CD8-positive, alpha-beta memory T cell (primary cell): ENCODE measurements around the gene RFC5. TPM values are rescaled to one million over a fixed set of nuclear protein-coding genes. Genes with fewer than 3 reads are reported as not detected.
"Not testable (repeated sequence)": the region's sequence is repeated elsewhere in the genome, so short reads cannot be mapped to it uniquely, and the experiment has no call there.

Experiments
- CTCF ChIA-PET: fragments of 350-600 bp; sonication (Branson Sonifier 250); formaldehyde crosslinking; loops from one replicate; lab custom pipeline; 2021; ENCODE audit warnings: antibody characterized with exemption; lab: Charles Lee
- POLR2A ChIA-PET: fragments of 350-600 bp; sonication (Branson Sonifier 250); formaldehyde crosslinking; loops from one replicate; lab custom pipeline; 2021; ENCODE audit warnings: antibody characterized with exemption; lab: Charles Lee
- DNase-seq, 5 donors: peaks; one replicate each; pipeline versions ENCODE4 v3.0.0 to v3.0.0-alpha.2; 2020 to 2022; ENCODE audit warnings: mixed read lengths in 1 of 5
- H3K27ac ChIP-seq: one replicate; pipeline ENCODE4 v1.7.0; 2013; ENCODE audit warnings: low read depth, mild to moderate bottlenecking, low read length, moderate library complexity
- H3K27me3 ChIP-seq: 2 replicates; pipeline ENCODE4 v1.7.0; 2013; ENCODE audit warnings: low read length, mild to moderate bottlenecking; ENCODE audit not compliant: insufficient read depth, poor library complexity, severe bottlenecking
- H3K36me3 ChIP-seq: 2 replicates; pipeline ENCODE4 v1.7.0; 2013; ENCODE audit warnings: mild to moderate bottlenecking, low read length, moderate library complexity; ENCODE audit not compliant: insufficient read depth
- H3K4me1 ChIP-seq: 2 replicates; pipeline ENCODE4 v1.7.0; 2013; ENCODE audit warnings: mild to moderate bottlenecking, low read length, moderate library complexity; ENCODE audit not compliant: insufficient read depth
- H3K4me3 ChIP-seq: 2 replicates; pipeline ENCODE4 v1.7.0; 2013; ENCODE audit warnings: mild to moderate bottlenecking, low read length
- H3K9me3 ChIP-seq: 2 replicates; pipeline ENCODE4 v1.7.0; 2013; ENCODE audit warnings: mild to moderate bottlenecking, low read length
- H3K27ac Mint-ChIP-seq, 8 donors: one replicate each; pipeline ENCODE4 v1.8.0; 2020 to 2021; ENCODE audit warnings: mixed read lengths in 8 of 8, mild to moderate bottlenecking in 6 of 8, inconsistent platforms in 3 of 8, moderate library complexity in 3 of 8
- H3K27me3 Mint-ChIP-seq, 2 donors: one replicate each; pipeline ENCODE4 v1.8.0; 2020 to 2021; ENCODE audit warnings: mixed read lengths in 2 of 2, mild to moderate bottlenecking in 1 of 2, moderate library complexity in 1 of 2
- H3K36me3 Mint-ChIP-seq, 3 donors: one replicate each; pipeline ENCODE4 v1.8.0; 2020 to 2021; ENCODE audit warnings: mixed read lengths in 3 of 3, inconsistent platforms in 1 of 3, mild to moderate bottlenecking in 1 of 3
- H3K4me1 Mint-ChIP-seq, 3 donors: one replicate each; pipeline ENCODE4 v1.8.0; 2020 to 2021; ENCODE audit warnings: mixed read lengths in 3 of 3, inconsistent platforms in 1 of 3, mild to moderate bottlenecking in 1 of 3
- H3K4me3 Mint-ChIP-seq, 7 donors: one replicate each; pipeline ENCODE4 v1.8.0; 2020 to 2021; ENCODE audit warnings: mixed read lengths in 7 of 7, mild to moderate bottlenecking in 6 of 7, moderate library complexity in 4 of 7, inconsistent platforms in 2 of 7
- H3K9me3 Mint-ChIP-seq, 5 donors: one replicate each; pipeline ENCODE4 v1.8.0; 2020 to 2022; ENCODE audit warnings: mixed read lengths in 5 of 5, mild to moderate bottlenecking in 3 of 5, moderate library complexity in 2 of 5, inconsistent platforms in 1 of 5
- polyA plus RNA-seq: library from polyadenylated mRNA; unstranded; fragments of 300-500 nt; fragmentation: Illumina TruSeq; gene quantifications from one replicate; pipeline ENCODE4 v1.2.3, GENCODE V29; 2021
- total RNA-seq, 2 experiments: library from RNA; stranded (reverse); gene quantifications; one replicate each; pipeline ENCODE4 v1.2.3, GENCODE V29; 2021

RFC5 gene
- total and polyA plus RNA-seq, 3 experiments from 2014 or later = 14.0 to 67.4 (median 66.1) TPM

- H3K9me3 Mint-ChIP-seq, H3K27ac ChIP-seq, DNase-seq, H3K4me3 Mint-ChIP-seq, CTCF ChIA-PET, H3K4me3 ChIP-seq, H3K27me3 ChIP-seq, H3K36me3 ChIP-seq, H3K36me3 Mint-ChIP-seq, POLR2A ChIA-PET, H3K4me1 Mint-ChIP-seq, H3K27ac Mint-ChIP-seq, H3K4me1 ChIP-seq, H3K9me3 ChIP-seq, H3K27me3 Mint-ChIP-seq: not testable (repeated sequence)
Observed at GRCh38 chr12:117999806-118000205, 16.7 kb upstream of the RFC5 start.

- H3K27me3 Mint-ChIP-seq = peaks cover 0 to 12% of the 10 kb centered on the region in 2 donors
- no peak overlapping the region for H3K4me3 Mint-ChIP-seq
- H3K4me1 Mint-ChIP-seq = peaks cover 0 to under 1% (median under 1%) of the 10 kb centered on the region in 3 donors
- no peaks in the 10 kb centered on the region for H3K36me3 Mint-ChIP-seq
- no peak overlapping the region for H3K27ac Mint-ChIP-seq
- H3K4me1 ChIP-seq = peaks cover under 1% of the 10 kb centered on the region
- DNase-seq = no peak
- no peak overlapping the region for H3K27ac ChIP-seq
- H3K4me3 ChIP-seq = no peak overlapping the region
- POLR2A ChIA-PET = interaction anchor here (0.7 kb wide), 1 partner anchor 425 kb away, joined by 3 read pairs; no protein-coding TSS in a partner anchor
- no peaks in the 10 kb centered on the region for H3K27me3 ChIP-seq
- CTCF ChIA-PET = no interaction called here
- H3K9me3 Mint-ChIP-seq = no peaks in the 10 kb centered on the region
- no peaks in the 10 kb centered on the region for H3K36me3 ChIP-seq
- no peaks in the 10 kb centered on the region for H3K9me3 ChIP-seq
Observed at GRCh38 chr12:118010903-118011302, 5.6 kb upstream of the RFC5 start.

- no peak for DNase-seq
- peak overlapping the region in 1 of 8 donors; percentile 38 for H3K27ac Mint-ChIP-seq
- Histone ChIP-seq H3K4me3 (no peak overlapping the region), H3K36me3 (no peaks in the 10 kb centered on the region), H3K4me1 (peaks cover 5% of the 10 kb centered on the region), H3K9me3 (no peaks in the 10 kb centered on the region), H3K27ac (no peak overlapping the region), H3K27me3 (no peaks in the 10 kb centered on the region)
- ChIA-PET CTCF (no interaction called here), POLR2A (no interaction called here)
- no peaks in the 10 kb centered on the region for H3K9me3 Mint-ChIP-seq
- peaks cover 2 to 12% of the 10 kb centered on the region in 2 donors for H3K27me3 Mint-ChIP-seq
- peaks cover 2 to 6% (median 5%) of the 10 kb centered on the region in 3 donors for H3K4me1 Mint-ChIP-seq
- H3K36me3 Mint-ChIP-seq = peaks cover 0 to 1% (median 0%) of the 10 kb centered on the region in 3 donors
- H3K4me3 Mint-ChIP-seq = no peak overlapping the region
Observed at GRCh38 chr12:118011377-118011776, 5.1 kb upstream of the RFC5 start.

- H3K36me3 ChIP-seq = no peaks in the 10 kb centered on the region
- H3K27ac ChIP-seq = no peak overlapping the region
- ChIA-PET CTCF (no interaction called here), POLR2A (no interaction called here)
- H3K4me3 Mint-ChIP-seq = no peak overlapping the region
- DNase-seq = no peak
- peaks cover 5% of the 10 kb centered on the region for H3K4me1 ChIP-seq
- H3K27me3 Mint-ChIP-seq = peaks cover 3 to 10% of the 10 kb centered on the region in 2 donors
- H3K4me1 Mint-ChIP-seq = peaks cover 5 to 10% (median 8%) of the 10 kb centered on the region in 3 donors
- H3K27me3 ChIP-seq = no peaks in the 10 kb centered on the region
- H3K9me3 ChIP-seq = no peaks in the 10 kb centered on the region
- H3K27ac Mint-ChIP-seq = no peak overlapping the region
- H3K9me3 Mint-ChIP-seq = no peaks in the 10 kb centered on the region
- no peak overlapping the region for H3K4me3 ChIP-seq
- H3K36me3 Mint-ChIP-seq = peaks cover 0 to 5% (median 0%) of the 10 kb centered on the region in 3 donors
Observed at GRCh38 chr12:118011961-118012360, 4.5 kb upstream of the RFC5 start.

- ChIA-PET CTCF (no interaction called here), POLR2A (no interaction called here)
- H3K4me3 ChIP-seq = no peak overlapping the region
- peaks cover 10% of the 10 kb centered on the region for H3K4me1 ChIP-seq
- peak overlapping the region in 1 of 8 donors; percentile 80 for H3K27ac Mint-ChIP-seq
- H3K4me1 Mint-ChIP-seq = peaks cover 16 to 22% (median 17%) of the 10 kb centered on the region in 3 donors
- peaks cover 0 to 12% (median 2%) of the 10 kb centered on the region in 3 donors for H3K36me3 Mint-ChIP-seq
- H3K9me3 ChIP-seq = no peaks in the 10 kb centered on the region
- no peaks in the 10 kb centered on the region for H3K27me3 ChIP-seq
- no peak for DNase-seq
- peak overlapping the region in 1 of 7 donors; percentile 76 for H3K4me3 Mint-ChIP-seq
- H3K27me3 Mint-ChIP-seq = peaks cover 3 to 5% of the 10 kb centered on the region in 2 donors
- H3K36me3 ChIP-seq = no peaks in the 10 kb centered on the region
- no peak overlapping the region for H3K27ac ChIP-seq
- H3K9me3 Mint-ChIP-seq = no peaks in the 10 kb centered on the region
Observed at GRCh38 chr12:118013283-118013682, 3.2 kb upstream of the RFC5 start.

- H3K36me3 Mint-ChIP-seq = peaks cover 0 to 27% (median 2%) of the 10 kb centered on the region in 3 donors
- no peaks in the 10 kb centered on the region for H3K9me3 ChIP-seq
- no peak for DNase-seq
- no peak overlapping the region for H3K27ac ChIP-seq
- ChIA-PET CTCF (no interaction called here), POLR2A (no interaction called here)
- peak overlapping the region in 2 of 8 donors; percentile 17 to 60 for H3K27ac Mint-ChIP-seq
- H3K36me3 ChIP-seq = peaks cover 5% of the 10 kb centered on the region
- H3K27me3 Mint-ChIP-seq = peaks cover 0 to 3% of the 10 kb centered on the region in 2 donors
- peaks cover 16 to 22% (median 17%) of the 10 kb centered on the region in 3 donors for H3K4me1 Mint-ChIP-seq
- peaks cover 10% of the 10 kb centered on the region for H3K4me1 ChIP-seq
- no peaks in the 10 kb centered on the region for H3K9me3 Mint-ChIP-seq
- peak overlapping the region in 2 of 7 donors; percentile 92 to 97 for H3K4me3 Mint-ChIP-seq
- no peak overlapping the region for H3K4me3 ChIP-seq
- no peaks in the 10 kb centered on the region for H3K27me3 ChIP-seq
Observed at GRCh38 chr12:118015306-118015705, 1.2 kb upstream of the RFC5 start.

GRCh38 chr12:118015944-118016343, 559 bp upstream of the RFC5 start:
- Histone ChIP-seq H3K27ac (no peak overlapping the region), H3K36me3 (peaks cover 10% of the 10 kb centered on the region), H3K4me3 (peak overlapping the region; percentile 92), H3K27me3 (no peaks in the 10 kb centered on the region), H3K9me3 (no peaks in the 10 kb centered on the region), H3K4me1 (peaks cover 10% of the 10 kb centered on the region)
- POLR2A ChIA-PET = interaction anchor here (0.9 to 1.3 kb wide), 2 partner anchors 39 to 45 kb away, joined by 4 to 12 read pairs; partner anchors contain the start of gene WSB2
- Mint-ChIP-seq H3K4me1 (peaks cover 16 to 22% (median 17%) of the 10 kb centered on the region in 3 donors), H3K36me3 (peaks cover 0 to 33% (median 8%) of the 10 kb centered on the region in 3 donors), H3K4me3 (peak overlapping the region; percentile 85 to 97 (median 91)), H3K27me3 (peaks cover 0 to 3% of the 10 kb centered on the region in 2 donors), H3K27ac (peak overlapping the region in 6 of 8 donors; percentile 60 to 90 (median 74)), H3K9me3 (no peaks in the 10 kb centered on the region)
- DNase-seq = no peak
- CTCF ChIA-PET = interaction anchor here (0.9 to 1.7 kb wide), 2 partner anchors 39 to 360 kb away, joined by 3 to 5 read pairs; partner anchors contain the start of gene SUDS3

GRCh38 chr12:118017926-118018325, 1.4 kb downstream of the RFC5 start:
- peaks cover 3 to 49% (median 9%) of the 10 kb centered on the region in 3 donors for H3K36me3 Mint-ChIP-seq
- no peak overlapping the region for H3K4me3 ChIP-seq
- peaks cover 0 to 3% of the 10 kb centered on the region in 2 donors for H3K27me3 Mint-ChIP-seq
- H3K9me3 Mint-ChIP-seq = no peaks in the 10 kb centered on the region
- peak overlapping the region; percentile 58 to 93 (median 84) for H3K4me3 Mint-ChIP-seq
- CTCF ChIA-PET = no interaction called here
- H3K27ac Mint-ChIP-seq = peak overlapping the region in 4 of 8 donors; percentile 24 to 80 (median 52)
- peaks cover 14% of the 10 kb centered on the region for H3K36me3 ChIP-seq
- H3K4me1 ChIP-seq = peaks cover 10% of the 10 kb centered on the region
- no peaks in the 10 kb centered on the region for H3K27me3 ChIP-seq
- H3K27ac ChIP-seq = no peak overlapping the region
- DNase-seq = no peak
- H3K9me3 ChIP-seq = no peaks in the 10 kb centered on the region
- POLR2A ChIA-PET = no interaction called here
- H3K4me1 Mint-ChIP-seq = peaks cover 16 to 22% (median 17%) of the 10 kb centered on the region in 3 donors
